Neural cell (in vitro differentiated cells): ENCODE data around the gene C3orf62.

Source experiments
- EP300 ChIP-seq: fragments of 450-650 bp; conservative IDR thresholded peaks from 2 replicates; pipeline ENCODE4 v1.6.1; 2014; ENCODE audit warnings: antibody characterized with exemption, mild to moderate bottlenecking, moderate library complexity; ENCODE audit not compliant: poor library complexity, severe bottlenecking
- EZH2 ChIP-seq: fragments of 200-600, 300-800 bp; shearing (Covaris generic), sonication (generic); IDR thresholded peaks from 2 replicates; pipeline ENCODE4 v1.6.1; 2014; ENCODE audit warnings: antibody characterized with exemption, low read length, borderline replicate concordance, mild to moderate bottlenecking; ENCODE audit not compliant: insufficient read depth, poor library complexity, severe bottlenecking
- MXI1 ChIP-seq: fragments of 450-650 bp; conservative IDR thresholded peaks from 2 replicates; pipeline ENCODE4 v1.6.1; 2014; ENCODE audit warnings: antibody characterized with exemption, mild to moderate bottlenecking; ENCODE audit not compliant: poor library complexity, severe bottlenecking
- POLR2AphosphoS5 ChIP-seq: IDR thresholded peaks from 2 replicates; pipeline ENCODE4 v1.6.1; 2012
- RAD21 ChIP-seq: fragments of 450-650 bp; conservative IDR thresholded peaks from 2 replicates; pipeline ENCODE4 v1.6.1; 2014; ENCODE audit warnings: antibody characterized with exemption, mild to moderate bottlenecking, moderate library complexity
- SMC3 ChIP-seq: fragments of 450-650 bp; conservative IDR thresholded peaks from 2 replicates; pipeline ENCODE4 v1.6.1; 2014; ENCODE audit warnings: antibody characterized with exemption, mild to moderate bottlenecking, moderate library complexity; ENCODE audit not compliant: poor library complexity
- TAF1 ChIP-seq: IDR thresholded peaks from 2 replicates; pipeline ENCODE4 v1.6.1; 2012; ENCODE audit warnings: low read depth
- TF ChIP-seq, protein P1 (sequence below): fragments of 450-650 bp; IDR thresholded peaks from 2 replicates; pipeline ENCODE4 v1.5.1; 2014; ENCODE audit warnings: antibody characterized with exemption, mild to moderate bottlenecking, moderate library complexity; ENCODE audit not compliant: poor library complexity, severe bottlenecking
- TF ChIP-seq, protein P2 (sequence below): IDR thresholded peaks from 2 replicates; pipeline ENCODE4 v1.6.1; 2012; ENCODE audit warnings: borderline replicate concordance

DNA sequence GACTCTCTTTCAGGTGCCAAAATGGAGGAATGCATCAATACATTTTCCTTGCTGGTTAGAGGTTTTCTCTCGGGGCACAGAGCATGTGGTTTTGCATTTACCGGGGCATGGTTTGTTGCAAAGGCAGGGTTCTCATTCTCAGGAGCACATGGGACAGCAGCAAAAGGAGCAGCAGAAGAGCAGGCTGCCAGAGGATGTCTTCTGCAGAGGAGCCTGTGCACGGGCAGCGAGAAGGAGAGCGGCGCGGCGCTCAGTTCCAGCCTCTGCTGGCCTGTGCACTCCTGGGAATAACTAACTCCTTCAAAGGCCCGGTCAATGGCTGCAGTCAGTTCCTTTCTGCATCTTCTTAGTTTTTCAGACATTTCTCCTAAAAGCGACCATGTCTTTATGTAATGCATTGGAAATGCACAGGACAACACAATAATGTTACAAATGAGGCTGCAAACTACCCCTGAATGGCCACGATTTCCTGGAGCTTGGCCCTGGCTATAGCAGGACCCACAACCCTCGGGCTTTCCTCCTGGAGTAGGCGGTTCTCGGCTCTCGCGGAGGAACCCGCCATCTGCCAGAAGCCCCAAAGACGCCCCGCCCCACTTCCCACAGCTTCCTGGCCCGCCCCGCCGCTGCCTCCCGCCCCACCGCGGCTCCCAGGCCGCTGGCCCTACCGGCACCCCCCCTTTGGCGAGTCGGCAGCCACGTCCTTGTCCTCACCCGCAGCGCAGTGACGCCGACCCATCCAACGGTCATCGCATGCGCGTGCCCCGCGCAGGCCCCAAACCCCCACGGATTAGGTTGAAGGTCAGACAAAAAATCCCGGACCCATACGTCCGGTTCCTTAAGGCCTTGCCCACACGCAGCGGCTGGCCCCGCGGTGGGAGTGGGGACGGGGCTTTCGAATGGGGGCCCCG lies at the start of gene C3orf62:
- TF ChIP-seq, protein P1, sequence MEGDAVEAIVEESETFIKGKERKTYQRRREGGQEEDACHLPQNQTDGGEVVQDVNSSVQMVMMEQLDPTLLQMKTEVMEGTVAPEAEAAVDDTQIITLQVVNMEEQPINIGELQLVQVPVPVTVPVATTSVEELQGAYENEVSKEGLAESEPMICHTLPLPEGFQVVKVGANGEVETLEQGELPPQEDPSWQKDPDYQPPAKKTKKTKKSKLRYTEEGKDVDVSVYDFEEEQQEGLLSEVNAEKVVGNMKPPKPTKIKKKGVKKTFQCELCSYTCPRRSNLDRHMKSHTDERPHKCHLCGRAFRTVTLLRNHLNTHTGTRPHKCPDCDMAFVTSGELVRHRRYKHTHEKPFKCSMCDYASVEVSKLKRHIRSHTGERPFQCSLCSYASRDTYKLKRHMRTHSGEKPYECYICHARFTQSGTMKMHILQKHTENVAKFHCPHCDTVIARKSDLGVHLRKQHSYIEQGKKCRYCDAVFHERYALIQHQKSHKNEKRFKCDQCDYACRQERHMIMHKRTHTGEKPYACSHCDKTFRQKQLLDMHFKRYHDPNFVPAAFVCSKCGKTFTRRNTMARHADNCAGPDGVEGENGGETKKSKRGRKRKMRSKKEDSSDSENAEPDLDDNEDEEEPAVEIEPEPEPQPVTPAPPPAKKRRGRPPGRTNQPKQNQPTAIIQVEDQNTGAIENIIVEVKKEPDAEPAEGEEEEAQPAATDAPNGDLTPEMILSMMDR: no peak
- TF ChIP-seq, protein P2, sequence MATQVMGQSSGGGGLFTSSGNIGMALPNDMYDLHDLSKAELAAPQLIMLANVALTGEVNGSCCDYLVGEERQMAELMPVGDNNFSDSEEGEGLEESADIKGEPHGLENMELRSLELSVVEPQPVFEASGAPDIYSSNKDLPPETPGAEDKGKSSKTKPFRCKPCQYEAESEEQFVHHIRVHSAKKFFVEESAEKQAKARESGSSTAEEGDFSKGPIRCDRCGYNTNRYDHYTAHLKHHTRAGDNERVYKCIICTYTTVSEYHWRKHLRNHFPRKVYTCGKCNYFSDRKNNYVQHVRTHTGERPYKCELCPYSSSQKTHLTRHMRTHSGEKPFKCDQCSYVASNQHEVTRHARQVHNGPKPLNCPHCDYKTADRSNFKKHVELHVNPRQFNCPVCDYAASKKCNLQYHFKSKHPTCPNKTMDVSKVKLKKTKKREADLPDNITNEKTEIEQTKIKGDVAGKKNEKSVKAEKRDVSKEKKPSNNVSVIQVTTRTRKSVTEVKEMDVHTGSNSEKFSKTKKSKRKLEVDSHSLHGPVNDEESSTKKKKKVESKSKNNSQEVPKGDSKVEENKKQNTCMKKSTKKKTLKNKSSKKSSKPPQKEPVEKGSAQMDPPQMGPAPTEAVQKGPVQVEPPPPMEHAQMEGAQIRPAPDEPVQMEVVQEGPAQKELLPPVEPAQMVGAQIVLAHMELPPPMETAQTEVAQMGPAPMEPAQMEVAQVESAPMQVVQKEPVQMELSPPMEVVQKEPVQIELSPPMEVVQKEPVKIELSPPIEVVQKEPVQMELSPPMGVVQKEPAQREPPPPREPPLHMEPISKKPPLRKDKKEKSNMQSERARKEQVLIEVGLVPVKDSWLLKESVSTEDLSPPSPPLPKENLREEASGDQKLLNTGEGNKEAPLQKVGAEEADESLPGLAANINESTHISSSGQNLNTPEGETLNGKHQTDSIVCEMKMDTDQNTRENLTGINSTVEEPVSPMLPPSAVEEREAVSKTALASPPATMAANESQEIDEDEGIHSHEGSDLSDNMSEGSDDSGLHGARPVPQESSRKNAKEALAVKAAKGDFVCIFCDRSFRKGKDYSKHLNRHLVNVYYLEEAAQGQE: no peak
- TF ChIP-seq POLR2AphosphoS5: no peak
- TF ChIP-seq EZH2: no peak
- TF ChIP-seq EP300: no peak
- no peak for TF ChIP-seq RAD21
- TF ChIP-seq SMC3: no peak
- TF ChIP-seq TAF1: no peak
- no peak for TF ChIP-seq MXI1
